SK-N-SH (cell line): ENCODE data around the gene CPOX. TPM values are rescaled to one million over a fixed set of nuclear protein-coding genes. Genes with fewer than 3 reads are reported as not detected.

ENCODE experiments used
- CTCF ChIA-PET: fragments of 300-600, 350-600 bp; formaldehyde crosslinking; extraction: SDS; loops from one replicate; lab custom pipeline; 2021; lab: Yijun Ruan, JAX
- POLR2A ChIA-PET: fragments of 350-600 bp; sonication (Branson Sonifier 250); formaldehyde crosslinking; extraction: SDS; loops from one replicate; lab custom pipeline; 2020; ENCODE audit warnings: antibody characterized with exemption, inconsistent platforms; lab: Yijun Ruan, JAX
- DNase-seq: peaks from one replicate; pipeline ENCODE4 v3.0.0; 2012
- H2AFZ ChIP-seq: fragments of 200-600 bp; sonication (generic); 2 replicates; pipeline ENCODE4 v1.8.1; 2016; ENCODE audit warnings: antibody characterized with exemption, mild to moderate bottlenecking, low read depth
- H3F3A ChIP-seq: fragments of 200-600 bp; sonication (generic); replicated peaks from 2 replicates; pipeline ENCODE3; 2016; ENCODE audit warnings: antibody characterized with exemption, mild to moderate bottlenecking; ENCODE audit not compliant: insufficient read depth
- H3K27ac ChIP-seq, 2 experiments: fragments of 200-500 bp in 1 of 2; fragments of 200-600 bp in 1 of 2; sonication (Bioruptor generic) in 1 of 2; sonication (generic), shearing (Covaris generic) in 1 of 2; 2 replicates each; pipeline versions ENCODE4 v1.5.1 to v1.6.1; 2014 to 2016; ENCODE audit warnings: low read depth in 2 of 2, inconsistent platforms in 1 of 2, low read length in 1 of 2, mild to moderate bottlenecking in 1 of 2, mixed read lengths in 1 of 2
- H3K27me3 ChIP-seq: fragments of 200-600 bp; sonication (generic), shearing (Covaris generic); 2 replicates; pipeline ENCODE4 v1.6.1; 2016; ENCODE audit warnings: mixed run types; ENCODE audit not compliant: insufficient read depth
- H3K36me3 ChIP-seq, 2 experiments: fragments of 200-500 bp in 1 of 2; fragments of 200-600 bp in 1 of 2; sonication (Bioruptor generic) in 1 of 2; sonication (generic) in 1 of 2; replicated peaks in 1 of 2; 2 replicates each; pipeline versions ENCODE3 to v1.5.1; 2014 to 2016; ENCODE audit warnings: low read length in 1 of 2, mild to moderate bottlenecking in 1 of 2; ENCODE audit not compliant: insufficient read depth in 2 of 2, control insufficient read depth in 1 of 2
- H3K4me1 ChIP-seq, 2 experiments: fragments of 200-500 bp in 1 of 2; fragments of 200-600 bp in 1 of 2; sonication (Bioruptor generic) in 1 of 2; sonication (generic), shearing (Covaris generic) in 1 of 2; 2 replicates each; pipeline versions ENCODE4 v1.5.1 to v1.6.1; 2014 to 2016; ENCODE audit warnings: low read depth in 1 of 2, low read length in 1 of 2, mixed run types in 1 of 2; ENCODE audit not compliant: insufficient read depth in 2 of 2, control insufficient read depth in 1 of 2
- H3K4me2 ChIP-seq: fragments of 200-600 bp; sonication (generic), shearing (Covaris generic); 2 replicates; pipeline ENCODE4 v1.6.1; 2017; ENCODE audit warnings: mixed run types
- H3K4me3 ChIP-seq, 2 experiments: fragments of 200-500 bp in 1 of 2; fragments of 200-600 bp in 1 of 2; sonication (Bioruptor generic) in 1 of 2; sonication (generic), shearing (Covaris generic) in 1 of 2; 2 replicates each; pipeline versions ENCODE4 v1.5.1 to v1.8.1; 2014 to 2016; ENCODE audit warnings: low read depth in 2 of 2, inconsistent platforms in 1 of 2, low read length in 1 of 2, mild to moderate bottlenecking in 1 of 2, mixed read lengths in 1 of 2, moderate library complexity in 1 of 2
- H3K79me2 ChIP-seq: fragments of 200-600 bp; sonication (generic); 2 replicates; pipeline ENCODE4 v1.8.1; 2017; ENCODE audit warnings: mild to moderate bottlenecking; ENCODE audit not compliant: insufficient read depth
- H3K9ac ChIP-seq: fragments of 200-600 bp; sonication (generic); 2 replicates; pipeline ENCODE4 v1.6.1; 2017; ENCODE audit warnings: mixed run types
- H3K9me2 ChIP-seq: fragments of 200-600 bp; sonication (generic); 2 replicates; pipeline ENCODE4 v1.6.1; 2017; ENCODE audit warnings: mixed run types
- H3K9me3 ChIP-seq: fragments of 200-600 bp; sonication (generic); 2 replicates; pipeline ENCODE4 v1.6.1; 2017; ENCODE audit warnings: mixed run types, mild to moderate bottlenecking, moderate library complexity
- H4K20me1 ChIP-seq: fragments of 200-600 bp; sonication (generic); 2 replicates; pipeline ENCODE4 v1.6.1; 2017; ENCODE audit warnings: mild to moderate bottlenecking, mixed run types; ENCODE audit not compliant: insufficient read depth
- CTCF ChIP-seq: fragments of 200-600 bp; sonication (generic); IDR thresholded peaks from 2 replicates; pipeline ENCODE4 v1.6.1; 2017; ENCODE audit warnings: antibody characterized with exemption, mild to moderate bottlenecking, moderate library complexity
- EP300 ChIP-seq, 2 experiments: IDR thresholded peaks; 2 replicates each; pipeline versions ENCODE4 v1.4.0 to v1.6.1; 2012; ENCODE audit warnings: borderline replicate concordance in 1 of 2, low read depth in 1 of 2, low read length in 1 of 2
- EZH2phosphoT487 ChIP-seq: fragments of 200-600 bp; sonication (generic); IDR thresholded peaks from 2 replicates; pipeline ENCODE4 v1.6.1; 2017; ENCODE audit warnings: low read depth, mixed run types, mild to moderate bottlenecking, antibody characterized with exemption, moderate library complexity, borderline replicate concordance
- FOSL2 ChIP-seq: IDR thresholded peaks from 2 replicates; pipeline ENCODE4 v1.4.0; 2012; ENCODE audit warnings: low read depth, mild to moderate bottlenecking, moderate library complexity, borderline replicate concordance
- GABPA ChIP-seq: IDR thresholded peaks from 2 replicates; pipeline ENCODE4 v1.4.0; 2012; ENCODE audit warnings: low read depth, mild to moderate bottlenecking
- IRF3 ChIP-seq: fragments of 150-350 bp; IDR thresholded peaks from 2 replicates; pipeline ENCODE4 v1.6.1; 2016; ENCODE audit warnings: mild to moderate bottlenecking, low read depth, low read length
- MXI1 ChIP-seq: IDR thresholded peaks from 2 replicates; pipeline ENCODE4 v1.6.1; 2012; ENCODE audit warnings: mild to moderate bottlenecking, low read depth, low read length, improper control_type of control experiment
- NFIC ChIP-seq: IDR thresholded peaks from 2 replicates; pipeline ENCODE4 v1.4.0; 2012; ENCODE audit warnings: borderline replicate concordance
- NRF1 ChIP-seq: IDR thresholded peaks from 2 replicates; pipeline ENCODE4 v1.6.1; 2012; ENCODE audit warnings: low read depth, mild to moderate bottlenecking, low read length
- PBX3 ChIP-seq: IDR thresholded peaks from 2 replicates; pipeline ENCODE4; 2012
- RAD21 ChIP-seq: IDR thresholded peaks from 2 replicates; pipeline ENCODE4 v1.6.1; 2012; ENCODE audit warnings: mild to moderate bottlenecking, low read length
- RCOR1 ChIP-seq: fragments of 150-350 bp; IDR thresholded peaks from 2 replicates; pipeline ENCODE4 v1.6.1; 2017; ENCODE audit warnings: antibody characterized with exemption, low read length
- REST ChIP-seq: IDR thresholded peaks from 2 replicates; pipeline ENCODE4 v1.6.1; 2012; ENCODE audit warnings: mild to moderate bottlenecking, low read depth, low read length, moderate library complexity
- SMC3 ChIP-seq: IDR thresholded peaks from 2 replicates; pipeline ENCODE4 v1.6.1; 2012; ENCODE audit warnings: low read depth, low read length, improper control_type of control experiment
- TAF1 ChIP-seq: IDR thresholded peaks from 2 replicates; pipeline ENCODE4 v1.6.1; 2012; ENCODE audit warnings: low read depth, mild to moderate bottlenecking, low read length, moderate library complexity, borderline replicate concordance
- TEAD4 ChIP-seq: IDR thresholded peaks from 2 replicates; pipeline ENCODE4 v1.4.0; 2012; ENCODE audit warnings: mild to moderate bottlenecking, borderline replicate concordance; ENCODE audit not compliant: insufficient read depth
- USF2 ChIP-seq: fragments of 150-350 bp; IDR thresholded peaks from 2 replicates; pipeline ENCODE4 v1.6.1; 2017; ENCODE audit warnings: antibody characterized with exemption, low read length, low read depth, borderline replicate concordance
- YY1 ChIP-seq: IDR thresholded peaks from 2 replicates; pipeline ENCODE4 v1.4.0; 2012; ENCODE audit warnings: low read depth, mild to moderate bottlenecking
- WGBS: methylation state at CpG from one replicate; pipeline ENCODE4 v1.1.6; 2017; ENCODE audit warnings: low lambda C conversion rate; 5-methylcytosine and 5-hydroxymethylcytosine counted together
- polyA plus RNA-seq, 3 experiments: library from polyadenylated mRNA; depleted of rRNA; stranded (reverse); fragments of >200 nt; gene quantifications; 2 replicates each; pipeline ENCODE4 v1.2.3, GENCODE V29; 2012

CPOX gene
- polyA plus RNA-seq, 1 of the 3 experiments (the other 2 are of a cell fraction): 36.7 TPM

GRCh38 chr3:98551754-98552153 is 41.7 kb downstream of the CPOX start:
- peaks cover 17% of the 10 kb centered on the region for H3K27me3 ChIP-seq
- no peak overlapping the region for H3K4me2 ChIP-seq
- H3K36me3 ChIP-seq: no peaks in the 10 kb centered on the region
- H3K9me2 ChIP-seq: no peaks in the 10 kb centered on the region
- no peaks in the 10 kb centered on the region for H3K79me2 ChIP-seq
- H4K20me1 ChIP-seq: no peaks in the 10 kb centered on the region
- no peak overlapping the region for H3K27ac ChIP-seq
- H2AFZ ChIP-seq: no peak overlapping the region
- WGBS: 16% methylated on average over 3 of the region's 3 CpGs
- no peaks in the 10 kb centered on the region for H3K4me1 ChIP-seq
- CTCF ChIA-PET: no interaction called here
- no peak overlapping the region for H3K9ac ChIP-seq
- H3K4me3 ChIP-seq: no peak overlapping the region
- POLR2A ChIA-PET: no interaction called here
- TF ChIP-seq MXI1: no peak
- no peak for TF ChIP-seq EP300 (IDR thresholded peaks at IDR 0.05; ENCODE audit: borderline replicate concordance in 1 of 2, low read depth in 1 of 2, low read length in 1 of 2)
- TF ChIP-seq TAF1: no peak
- no peak for TF ChIP-seq PBX3
- TF ChIP-seq RAD21: no peak
- no peak for TF ChIP-seq FOSL2
- TF ChIP-seq NRF1: no peak
- TF ChIP-seq GABPA: no peak
- TF ChIP-seq NFIC: no peak
- no peak for TF ChIP-seq YY1
- TF ChIP-seq CTCF: no peak
- TF ChIP-seq EZH2phosphoT487: no peak
- TF ChIP-seq TEAD4: no peak
- DNase-seq: no peak
- H3F3A ChIP-seq: no peaks in the 10 kb centered on the region
- H3K9me3 ChIP-seq: no peaks in the 10 kb centered on the region

GRCh38 chr3:98551236-98551635 is 42.2 kb downstream of the CPOX start:
- no peaks in the 10 kb centered on the region for H3K4me1 ChIP-seq
- no peak overlapping the region for H3K4me3 ChIP-seq
- CTCF ChIA-PET: interaction anchor here (1.8 kb wide), 1 partner anchor 14 kb away, joined by 4 read pairs; no protein-coding TSS in a partner anchor
- DNase-seq: no peak
- POLR2A ChIA-PET: no interaction called here
- H3K79me2 ChIP-seq: no peaks in the 10 kb centered on the region
- no peak overlapping the region for H3K9ac ChIP-seq
- H3K27ac ChIP-seq: no peak overlapping the region
- H3K27me3 ChIP-seq: peaks cover 17% of the 10 kb centered on the region
- no peaks in the 10 kb centered on the region for H3F3A ChIP-seq
- H2AFZ ChIP-seq: no peak overlapping the region
- H3K9me2 ChIP-seq: no peaks in the 10 kb centered on the region
- H3K36me3 ChIP-seq: no peaks in the 10 kb centered on the region
- H3K4me2 ChIP-seq: no peak overlapping the region
- no peaks in the 10 kb centered on the region for H4K20me1 ChIP-seq
- 5% methylated on average over 2 of the region's 2 CpGs for WGBS
- no peaks in the 10 kb centered on the region for H3K9me3 ChIP-seq
- no peak for TF ChIP-seq EZH2phosphoT487
- no peak for TF ChIP-seq IRF3
- TF ChIP-seq NFIC: no peak
- TF ChIP-seq USF2: no peak
- TF ChIP-seq FOSL2: no peak
- TF ChIP-seq GABPA: no peak
- TF ChIP-seq SMC3: no peak
- no peak for TF ChIP-seq REST
- TF ChIP-seq RCOR1: no peak
